Testis (tissue), 3 donors: ENCODE measurements around the gene GTPBP1. TPM values are rescaled to one million over a fixed set of nuclear protein-coding genes. Genes with fewer than 3 reads are reported as not detected.
A peak's percentile ranks its signal among the peaks of the same experiment; 100 is the strongest.

Experiments
- DNase-seq: peaks from one replicate; pipeline ENCODE4 v3.0.0-alpha.2; 2019
- H3K27ac ChIP-seq, 2 donors: fragments of 200-600 bp; sonication (generic); one replicate each; pipeline ENCODE4 v1.5.1; 2019
- H3K27me3 ChIP-seq: fragments of 200-600 bp; sonication (generic); one replicate; pipeline ENCODE4 v1.5.1; 2019
- H3K36me3 ChIP-seq: fragments of 200-600 bp; sonication (generic); one replicate; pipeline ENCODE4 v1.5.1; 2017; ENCODE audit warnings: low read depth; ENCODE audit errors: missing control alignments
- H3K4me1 ChIP-seq: fragments of 200-600 bp; sonication (generic); one replicate; pipeline ENCODE4 v1.5.1; 2019
- H3K4me3 ChIP-seq, 2 donors: fragments of 200-600 bp; sonication (generic); one replicate each; pipeline ENCODE4 v1.5.1; 2017 to 2019
- H3K9me3 ChIP-seq: fragments of 200-600 bp; sonication (generic); one replicate; pipeline ENCODE4 v1.5.1; 2017
- CTCF ChIP-seq, 3 experiments: fragments of 450-650 bp in 2 of 3; fragments of 200-600 bp in 1 of 3; sonication (generic) in 1 of 3; IDR thresholded peaks; one replicate each; pipeline ENCODE4 v1.5.1; 2016 to 2019; ENCODE audit warnings: antibody characterized with exemption in 3 of 3, mild to moderate bottlenecking in 2 of 3, moderate library complexity in 1 of 3
- POLR2A ChIP-seq: fragments of 450-650 bp; IDR thresholded peaks from one replicate; pipeline ENCODE4 v1.6.1; 2017; ENCODE audit warnings: antibody characterized with exemption, mild to moderate bottlenecking, moderate library complexity
- WGBS, 2 donors: methylation state at CpG; one replicate each; pipeline ENCODE4 v1.1.5; 2018; 5-methylcytosine and 5-hydroxymethylcytosine counted together
- intact Hi-C: fragments of 100-400 bp; cut with DNase I; formaldehyde crosslinking; loops from one replicate; pipeline ENCODE4 v1.15.1; 2023; ENCODE audit warnings: low total_unique reads
- polyA plus RNA-seq: library from polyadenylated mRNA; stranded (reverse); fragments of 350-450 nt; fragmentation: Illumina TruSeq; extraction: RNeasy Lipid Tissue Mini Kit (QIAGEN cat#74804); gene quantifications from one replicate; pipeline ENCODE4 v1.2.3, GENCODE V29; 2014; ENCODE audit warnings: low read depth, low replicate concordance; ENCODE audit not compliant: insufficient read depth
- total RNA-seq, 2 donors: library from RNA; depleted of rRNA; stranded (reverse); fragments of >200 nt; gene quantifications; one replicate each; pipeline ENCODE4 v1.2.3, GENCODE V29; 2016

Gene GTPBP1
- total and polyA plus RNA-seq, 3 donors from 2014 or later, result 53.1 to 89.8 (median 81.5) TPM

- Histone ChIP-seq H3K27me3 (no peaks in the 10 kb centered on the region), H3K4me1 (peaks cover 4% of the 10 kb centered on the region), H3K27ac (peak overlapping the region in 1 of 2 donors; percentile 56), H3K9me3 (no peaks in the 10 kb centered on the region), H3K4me3 (no peak overlapping the region), H3K36me3 (no peaks in the 10 kb centered on the region)
- no peak for TF ChIP-seq CTCF (IDR thresholded peaks at IDR 0.05)
- TF ChIP-seq POLR2A, result no peak
- DNase-seq, result peak; percentile 69
- WGBS, 2 donors, result 44 to 52% methylated on average over 7 to 8 of the region's 8 CpGs
- intact Hi-C loops, result no loop called here
These were observed 28.1 kb downstream of the GTPBP1 start for GRCh38 chr22:38733724-38734381.

DNA sequence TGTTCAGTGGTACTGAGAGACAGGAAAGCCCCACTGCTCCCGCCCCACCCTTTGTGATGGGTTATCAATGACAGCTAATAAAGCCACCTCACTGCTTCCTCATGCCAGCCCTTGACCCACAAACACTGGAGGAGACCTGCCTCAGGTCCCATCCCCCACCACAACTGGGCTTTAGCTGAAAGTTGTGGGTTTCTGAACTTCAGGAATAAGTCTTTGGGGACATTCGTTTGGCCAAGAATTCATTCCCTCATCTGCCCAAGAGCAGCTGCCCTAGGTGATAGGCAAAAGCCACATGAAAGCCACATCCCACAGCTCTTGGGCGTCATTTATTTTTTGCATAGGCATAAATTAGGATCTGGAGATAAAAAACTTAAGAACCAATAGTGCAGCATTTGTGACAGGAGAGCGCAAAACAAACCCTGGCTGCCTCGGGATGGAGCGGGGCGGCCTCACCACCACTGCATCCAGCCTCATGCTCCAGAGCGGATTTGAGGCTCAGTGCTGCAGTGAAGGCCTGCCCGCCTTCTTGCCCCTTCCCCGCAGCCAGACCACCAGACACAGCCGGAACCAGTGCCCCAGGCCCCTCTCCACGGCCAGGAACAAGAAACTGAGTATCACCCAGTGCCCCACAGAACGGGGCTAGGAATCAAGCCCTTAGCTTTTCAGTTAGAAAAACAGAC, 28.8 kb downstream of the GTPBP1 start:
- WGBS, 2 donors, result 80 to 83% methylated on average over 11 to 13 of the region's 13 CpGs
- H3K36me3 ChIP-seq, result no peaks in the 10 kb centered on the region
- intact Hi-C loops, result no loop called here
- H3K9me3 ChIP-seq, result no peaks in the 10 kb centered on the region
- H3K27ac ChIP-seq, result peak overlapping the region in 1 of 2 donors; percentile 56
- H3K27me3 ChIP-seq, result no peaks in the 10 kb centered on the region
- no peak overlapping the region for H3K4me3 ChIP-seq
- no peak for TF ChIP-seq CTCF (IDR thresholded peaks at IDR 0.05)
- no peak for TF ChIP-seq POLR2A
- DNase-seq, result no peak
- peaks cover 4% of the 10 kb centered on the region for H3K4me1 ChIP-seq

GRCh38 chr22:38735126-38735464, 29.4 kb downstream of the GTPBP1 start:
- Histone ChIP-seq H3K9me3 (no peaks in the 10 kb centered on the region), H3K4me1 (peaks cover 4% of the 10 kb centered on the region), H3K4me3 (no peak overlapping the region), H3K27ac (no peak overlapping the region), H3K27me3 (no peaks in the 10 kb centered on the region), H3K36me3 (no peaks in the 10 kb centered on the region)
- no peak for DNase-seq
- TF ChIP-seq POLR2A (no peak), CTCF (IDR thresholded peaks at IDR 0.05) (no peak)
- intact Hi-C loops, result no loop called here
- WGBS, 2 donors, result 94 to 98% methylated on average over 5 to 7 of the region's 7 CpGs

- no peak overlapping the region for H3K4me3 ChIP-seq
- no peak overlapping the region for H3K27ac ChIP-seq
- WGBS, 2 donors, result 88% methylated on average over 15 of the region's 15 CpGs
- H3K27me3 ChIP-seq, result no peaks in the 10 kb centered on the region
- H3K9me3 ChIP-seq, result no peaks in the 10 kb centered on the region
- no peak for DNase-seq
- H3K4me1 ChIP-seq, result peaks cover 4% of the 10 kb centered on the region
- intact Hi-C loops, result no loop called here
- no peak for TF ChIP-seq POLR2A
- TF ChIP-seq CTCF (IDR thresholded peaks at IDR 0.05), result no peak
- H3K36me3 ChIP-seq, result no peaks in the 10 kb centered on the region
These were observed 29.9 kb downstream of the GTPBP1 start for GRCh38 chr22:38735465-38736256.
